Skin of body (tissue), 2 donors: Measurements from ENCODE around the gene RABEP1. TPM values are rescaled to one million over a fixed set of nuclear protein-coding genes. Genes with fewer than 3 reads are reported as not detected.
"Not testable (repeated sequence)": the region's sequence is repeated elsewhere in the genome, so short reads cannot be mapped to it uniquely, and the experiment has no call there.

ENCODE experiments used
- DNase-seq: peaks from one replicate; lab custom pipeline; 2025; lab: John Stamatoyannopoulos, UW
- total RNA-seq: library from RNA; depleted of rRNA; stranded (reverse); fragments of >200 nt; gene quantifications from one replicate; pipeline ENCODE4 v1.2.3, GENCODE V29; 2014

Gene RABEP1
- total RNA-seq, 1 donor from 2014 or later: 29.5 TPM

GRCh38 chr17:5419356-5419958 lies 137.4 kb downstream of the RABEP1 start, which contains the start of gene NUP88:
Gene NUP88, minus strand, starts transcription at chr17:5419662. Its CDS starts 12 bp downstream, at chr17:5419650.
- DNase-seq: peak; percentile 96

- DNase-seq: peak; percentile 96
Observed at GRCh38 chr17:5419959-5420653, 138.0 kb downstream of the RABEP1 start, which contains the start of gene RPAIN. Gene RPAIN, plus strand, starts transcription at chr17:5420182. Its CDS starts 29 bp downstream, at chr17:5420211.

GRCh38 chr17:5422505-5422904 lies 140.4 kb downstream of the RABEP1 start:
- no peak for DNase-seq

GRCh38 chr17:5424909-5425308 lies 142.8 kb downstream of the RABEP1 start:
- DNase-seq: no peak

GRCh38 chr17:5425826-5426225 lies 143.7 kb downstream of the RABEP1 start:
- no peak for DNase-seq

- DNase-seq: peak; percentile 24
Observed at GRCh38 chr17:5429191-5429887, 147.3 kb downstream of the RABEP1 start.

- DNase-seq: no peak
Observed at GRCh38 chr17:5430413-5430999, 148.4 kb downstream of the RABEP1 start.

GRCh38 chr17:5431234-5431633 lies 149.2 kb downstream of the RABEP1 start:
- DNase-seq: not testable (repeated sequence)

- DNase-seq: no peak
Observed at GRCh38 chr17:5431949-5432556, 150.0 kb downstream of the RABEP1 start.

GRCh38 chr17:5434984-5435383 lies 152.9 kb downstream of the RABEP1 start:
- no peak for DNase-seq

Other genes with a start within 250 kb of the RABEP1 start
- 0.59 TPM for gene SLC52A1, start 246.9 kb upstream of the RABEP1 start, total RNA-seq
- gene ZFP3, start 203.8 kb upstream of the RABEP1 start, total RNA-seq: 3.1 TPM
- 7.3 TPM for gene ZNF232, start 170.4 kb upstream of the RABEP1 start, total RNA-seq
- gene USP6, start 166.3 kb upstream of the RABEP1 start, total RNA-seq: 0.20 TPM
- 10.2 TPM for gene ZNF594, start 90.4 kb upstream of the RABEP1 start, total RNA-seq
- 0.99 TPM for gene SCIMP, start 47.4 kb upstream of the RABEP1 start, total RNA-seq
- gene NUP88, start 137.4 kb downstream of the RABEP1 start, total RNA-seq: 56.1 TPM
- gene RPAIN, start 137.9 kb downstream of the RABEP1 start, total RNA-seq: 43.8 TPM
- 82.8 TPM for gene C1QBP, start 156.9 kb downstream of the RABEP1 start, total RNA-seq
- 8.7 TPM for gene DHX33, start 186.7 kb downstream of the RABEP1 start, total RNA-seq
- 24.2 TPM for gene DERL2, start 203.9 kb downstream of the RABEP1 start, total RNA-seq
- gene MIS12, start 204.3 kb downstream of the RABEP1 start, total RNA-seq: 14.0 TPM